Calu3 (cell line): Measurements from ENCODE around the gene CX3CL1. TPM values are rescaled to one million over a fixed set of nuclear protein-coding genes. Genes with fewer than 3 reads are reported as not detected.

ENCODE experiments used
- BruUV-seq: library from RNA; stranded (reverse); fragments of 400-500 nt; replicated peaks from 2 replicates; lab custom pipeline; 2021; lab: Mats Ljungman, UMichigan
- CTCF ChIA-PET: fragments of 300-600 bp; sonication (Branson Sonifier 250); formaldehyde crosslinking; loops from one replicate; lab custom pipeline; 2022; ENCODE audit warnings: antibody characterized with exemption; lab: Charles Lee
- DNase-seq: peaks from one replicate; pipeline ENCODE4 v3.0.0; 2022
- H3K27ac Mint-ChIP-seq: one replicate; pipeline ENCODE4 v1.8.0; 2022; ENCODE audit warnings: mixed read lengths; ENCODE audit not compliant: unreplicated experiment
- H3K27me3 Mint-ChIP-seq: one replicate; pipeline ENCODE4 v1.8.0; 2022; ENCODE audit warnings: mixed read lengths; ENCODE audit not compliant: unreplicated experiment
- H3K36me3 Mint-ChIP-seq: one replicate; pipeline ENCODE4 v1.8.0; 2022; ENCODE audit warnings: mild to moderate bottlenecking, moderate library complexity, mixed read lengths; ENCODE audit not compliant: insufficient read depth, unreplicated experiment
- H3K4me1 Mint-ChIP-seq: one replicate; pipeline ENCODE4 v1.8.0; 2022; ENCODE audit warnings: mild to moderate bottlenecking, low read depth, mixed read lengths; ENCODE audit not compliant: unreplicated experiment
- H3K4me3 Mint-ChIP-seq: one replicate; pipeline ENCODE4 v1.8.0; 2022; ENCODE audit warnings: mild to moderate bottlenecking, low read depth, moderate library complexity, mixed read lengths; ENCODE audit not compliant: unreplicated experiment
- H3K9me3 Mint-ChIP-seq: one replicate; pipeline ENCODE4 v1.8.0; 2022; ENCODE audit warnings: low read depth, mixed read lengths; ENCODE audit not compliant: unreplicated experiment
- CTCF ChIP-seq: fragments of 200-600 bp; IDR thresholded peaks from one replicate; pipeline ENCODE4 v1.8.0; 2022; ENCODE audit warnings: antibody characterized with exemption; ENCODE audit not compliant: unreplicated experiment
- intact Hi-C: fragments of 100-400 bp; cut with micrococcal nuclease; formaldehyde crosslinking; loops from one replicate; pipeline ENCODE4 v1.10.0; 2022; ENCODE audit not compliant: unreplicated experiment
- total RNA-seq: library from RNA; stranded (reverse); gene quantifications from 2 replicates; pipeline ENCODE4 v1.2.3, GENCODE V29; 2022

CX3CL1 gene
- total RNA-seq, 1 experiment from 2014 or later, result 17.6 TPM

GRCh38 chr16:57409065-57409464 is 36.8 kb downstream of the CX3CL1 start:
- Mint-ChIP-seq H3K27me3 (peaks cover 18% of the 10 kb centered on the region), H3K4me3 (no peak overlapping the region), H3K36me3 (no peaks in the 10 kb centered on the region), H3K27ac (no peak overlapping the region), H3K9me3 (no peaks in the 10 kb centered on the region), H3K4me1 (peaks cover 31% of the 10 kb centered on the region)
- CTCF ChIA-PET, result no interaction called here
- no peak for TF ChIP-seq CTCF
- DNase-seq, result no peak
- intact Hi-C loops, result no loop called here
- no TSS peak for BruUV-seq

- no peak overlapping the region for H3K27ac Mint-ChIP-seq
Observed at GRCh38 chr16:57409870-57410587, 37.7 kb downstream of the CX3CL1 start.

GRCh38 chr16:57411362-57411976 is 39.2 kb downstream of the CX3CL1 start:
- BruUV-seq, result no TSS peak
- Mint-ChIP-seq H3K27me3 (no peaks in the 10 kb centered on the region), H3K4me1 (peaks cover 20% of the 10 kb centered on the region), H3K4me3 (no peak overlapping the region), H3K9me3 (no peaks in the 10 kb centered on the region), H3K36me3 (no peaks in the 10 kb centered on the region), H3K27ac (no peak overlapping the region)
- CTCF ChIA-PET, result interaction anchor here (0.5 kb wide), 1 partner anchor 119 kb away, joined by 3 read pairs; no protein-coding TSS in a partner anchor
- no peak for DNase-seq
- no peak for TF ChIP-seq CTCF
- intact Hi-C loops, result loop anchor here (10.0 kb wide), 1 partner anchor 227 kb away; the partner anchor contains the start of genes PSME3IP1 and RSPRY1

More at GRCh38 chr16:57409870-57410587, 37.7 kb downstream of the CX3CL1 start:
- no peak for DNase-seq
- peaks cover 8% of the 10 kb centered on the region for H3K27me3 Mint-ChIP-seq
- BruUV-seq, result no TSS peak
- H3K9me3 Mint-ChIP-seq, result no peaks in the 10 kb centered on the region
- H3K36me3 Mint-ChIP-seq, result no peaks in the 10 kb centered on the region
- CTCF ChIA-PET, result interaction anchor here (0.6 to 1.2 kb wide), 2 partner anchors 81 to 106 kb away, joined by 3 to 4 read pairs; no protein-coding TSS in a partner anchor
- intact Hi-C loops, result loop anchor here (10.0 kb wide), 1 partner anchor 225 kb away; the partner anchor contains the start of genes PSME3IP1 and RSPRY1
- peaks cover 26% of the 10 kb centered on the region for H3K4me1 Mint-ChIP-seq
- no peak overlapping the region for H3K4me3 Mint-ChIP-seq
- no peak for TF ChIP-seq CTCF

- BruUV-seq, result no TSS peak
- Mint-ChIP-seq H3K27ac (no peak overlapping the region), H3K4me3 (no peak overlapping the region), H3K9me3 (no peaks in the 10 kb centered on the region), H3K27me3 (no peaks in the 10 kb centered on the region), H3K4me1 (peaks cover 31% of the 10 kb centered on the region), H3K36me3 (peaks cover 6% of the 10 kb centered on the region)
- no peak for TF ChIP-seq CTCF
- intact Hi-C loops, result loop anchor here (10.0 kb wide), 1 partner anchor 228 kb away; the partner anchor contains the start of genes PSME3IP1 and RSPRY1
- no peak for DNase-seq
- CTCF ChIA-PET, result no interaction called here
Observed at GRCh38 chr16:57412584-57412983, 40.3 kb downstream of the CX3CL1 start.
